ENCODE results near the gene LIMS2.

LIMS2 gene

DNA sequence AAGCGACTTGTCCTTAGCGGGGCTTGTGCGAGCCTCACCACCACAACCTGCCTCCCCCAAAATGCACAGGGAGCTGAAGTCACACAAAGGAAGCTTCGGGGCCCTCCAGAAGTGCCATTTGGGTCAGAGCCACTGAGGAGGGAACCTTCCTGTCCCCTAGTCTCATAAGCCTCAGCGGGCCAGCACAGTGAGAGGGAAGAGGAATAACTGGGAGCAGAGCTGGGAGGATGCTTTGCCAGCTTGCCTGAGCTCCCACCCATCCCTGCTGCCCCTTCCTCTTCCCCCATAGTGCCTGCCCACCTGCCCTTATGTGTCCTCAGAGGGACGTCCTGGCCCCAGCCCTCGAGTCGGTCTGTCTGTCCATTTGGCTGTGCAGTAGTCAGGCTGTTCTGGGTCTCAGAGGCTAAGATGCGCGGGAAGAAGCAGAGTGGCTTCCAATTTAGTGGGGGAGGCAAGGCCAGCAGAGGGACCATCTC lies 81.2 kb downstream of the LIMS2 start:
- no peak overlapping the region for H3K4me3 ChIP-seq (ENCODE audit: low read depth, low read length)
- no peak for DNase-seq (ENCODE audit: low read depth)
- no peak for TF ChIP-seq CTCF (IDR thresholded peaks at IDR 0.05; ENCODE audit: low read depth, low read length, missing control alignments)

DNA sequence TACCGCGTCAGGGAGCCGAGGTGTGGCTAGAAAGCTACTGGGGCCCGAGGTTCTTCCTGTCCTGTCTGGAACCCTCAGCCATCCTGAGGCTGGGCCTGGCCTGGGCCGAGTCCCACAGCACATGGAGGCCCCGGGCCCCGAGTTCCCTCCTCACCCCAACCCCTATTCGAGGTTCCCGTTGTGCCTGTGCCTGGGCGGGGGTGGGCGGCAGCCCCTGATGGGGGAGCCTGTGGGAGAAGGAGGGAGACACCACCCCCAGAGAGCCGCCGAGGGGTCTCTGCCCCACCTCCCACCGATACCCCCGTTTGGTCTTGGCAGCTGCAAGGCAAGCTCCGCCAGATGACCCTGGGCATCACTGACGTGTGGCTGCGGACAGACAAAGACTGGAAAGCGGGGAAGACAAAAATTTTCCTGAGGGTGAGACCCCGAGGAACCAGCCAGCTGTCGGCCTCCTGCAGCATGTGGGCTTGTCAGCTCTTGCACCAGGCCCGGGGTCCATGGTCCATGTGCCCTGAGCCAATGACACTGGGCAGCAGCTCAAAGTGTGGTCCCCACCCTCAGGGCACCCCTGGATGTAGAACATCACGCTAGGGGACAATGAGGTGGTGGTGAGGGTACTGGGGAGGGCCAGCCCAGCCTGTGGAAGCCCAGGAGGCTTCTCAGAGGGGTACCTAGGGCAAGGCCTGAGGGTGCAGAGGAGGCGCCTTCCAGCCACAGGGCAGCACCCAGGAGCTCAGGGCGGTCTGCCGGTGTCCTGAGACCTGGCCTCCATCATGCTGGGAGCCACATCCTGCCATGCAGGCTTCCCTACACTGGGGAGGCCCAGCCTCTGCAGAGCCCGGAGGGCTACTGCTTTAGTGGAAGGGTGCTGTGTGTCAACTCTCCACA lies 81.9 kb downstream of the LIMS2 start:
- H3K4me3 ChIP-seq (ENCODE audit: low read depth, low read length): no peak overlapping the region
- DNase-seq (ENCODE audit: low read depth): no peak
- TF ChIP-seq CTCF (IDR thresholded peaks at IDR 0.05; ENCODE audit: low read depth, low read length, missing control alignments): no peak

DNA sequence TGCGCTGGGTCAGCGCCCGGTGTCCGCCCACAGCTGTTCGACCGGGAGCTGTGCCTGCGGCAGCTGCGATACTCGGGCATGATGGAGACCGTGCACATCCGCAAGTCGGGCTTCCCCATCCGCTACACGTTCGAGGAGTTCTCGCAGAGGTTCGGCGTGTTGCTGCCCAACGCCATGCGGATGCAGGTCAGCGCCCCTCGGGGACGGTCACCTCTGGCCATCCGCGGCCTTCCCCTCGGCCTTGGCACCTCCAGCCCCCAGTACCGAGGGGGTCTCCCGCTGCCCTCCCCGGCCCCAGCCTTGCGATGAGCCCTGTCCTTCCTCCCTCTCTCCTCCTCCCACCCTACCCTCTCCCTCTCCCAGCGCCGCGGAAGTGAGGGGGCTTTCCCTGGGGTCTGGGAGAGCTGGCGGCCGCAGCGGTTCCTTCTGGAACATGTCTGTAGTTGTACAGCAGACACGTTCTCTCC lies 82.5 kb downstream of the LIMS2 start:
- no peak for DNase-seq (ENCODE audit: low read depth)
- no peak for TF ChIP-seq CTCF (IDR thresholded peaks at IDR 0.05; ENCODE audit: low read depth, low read length, missing control alignments)
- H3K4me3 ChIP-seq (ENCODE audit: low read depth, low read length): no peak overlapping the region

GRCh38 chr2:127591221-127591923 lies 84.0 kb downstream of the LIMS2 start:
- DNase-seq (ENCODE audit: low read depth): peak; percentile 8
- H3K4me3 ChIP-seq (ENCODE audit: low read depth, low read length): no peak overlapping the region
- peak; percentile 99 for TF ChIP-seq CTCF (IDR thresholded peaks at IDR 0.05; ENCODE audit: low read depth, low read length, missing control alignments)

GRCh38 chr2:127590386-127591190 lies 84.7 kb downstream of the LIMS2 start:
- no peak for TF ChIP-seq CTCF (IDR thresholded peaks at IDR 0.05; ENCODE audit: low read depth, low read length, missing control alignments)
- H3K4me3 ChIP-seq (ENCODE audit: low read depth, low read length): no peak overlapping the region
- no peak for DNase-seq (ENCODE audit: low read depth)

GRCh38 chr2:127589841-127590240 lies 85.5 kb downstream of the LIMS2 start:
- no peak for TF ChIP-seq CTCF (IDR thresholded peaks at IDR 0.05; ENCODE audit: low read depth, low read length, missing control alignments)
- no peak for DNase-seq (ENCODE audit: low read depth)
- no peak overlapping the region for H3K4me3 ChIP-seq (ENCODE audit: low read depth, low read length)
